BE2C (cell line): Measurements from ENCODE around the gene TRMT61A.

Experiments used
- DNase-seq: peaks from one replicate; pipeline ENCODE4 v3.0.0-alpha.2; 2020
- H3K27me3 ChIP-seq: fragments of 250-450 bp; sonication (Bioruptor Pico); 2 replicates; pipeline ENCODE4 v1.5.1; 2020; ENCODE audit warnings: mild to moderate bottlenecking
- H3K36me3 ChIP-seq: fragments of 250-450 bp; sonication (Bioruptor Pico); 2 replicates; pipeline ENCODE4 v1.5.1; 2020; ENCODE audit warnings: mild to moderate bottlenecking
- H3K4me1 ChIP-seq: fragments of 250-450 bp; sonication (Bioruptor Pico); 2 replicates; pipeline ENCODE4 v1.5.1; 2020
- H3K4me3 ChIP-seq: 2 replicates; pipeline ENCODE4 v1.5.1; 2011; ENCODE audit warnings: low read depth, low read length
- H3K9me3 ChIP-seq: fragments of 250-450 bp; sonication (Bioruptor Pico); 2 replicates; pipeline ENCODE4 v1.5.1; 2020
- CTCF ChIP-seq: IDR thresholded peaks from 2 replicates; pipeline ENCODE4 v1.5.1; 2012; ENCODE audit warnings: mild to moderate bottlenecking, low read depth, low read length

TRMT61A gene

DNA sequence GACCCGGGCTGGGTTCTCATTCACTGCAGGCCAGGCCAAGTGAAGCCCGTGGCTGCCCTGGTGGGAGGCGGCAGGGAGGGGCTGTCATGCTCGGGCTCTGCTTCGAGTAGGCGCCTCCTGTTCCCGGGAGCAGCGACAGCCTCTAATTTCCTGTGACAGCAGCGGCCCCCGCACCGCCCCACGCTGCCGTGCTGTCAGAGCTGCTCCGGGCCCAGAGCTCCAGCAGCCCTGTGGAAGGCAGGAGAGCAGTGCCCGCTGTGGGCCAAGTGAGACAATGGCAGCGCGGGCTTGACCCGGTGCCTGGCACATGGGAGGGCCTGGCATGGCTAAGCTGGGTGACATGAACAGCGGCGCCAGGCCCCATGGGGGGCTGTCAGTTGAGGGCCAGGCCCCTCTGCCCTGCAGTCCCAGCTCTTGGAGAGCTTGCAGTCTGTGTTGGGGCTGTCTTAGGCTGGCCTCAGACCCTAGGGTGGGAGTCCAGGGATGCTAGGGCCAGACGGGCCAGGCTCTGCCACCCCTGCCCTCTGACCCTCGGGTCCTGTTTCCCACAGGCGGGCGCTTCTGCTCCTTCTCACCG lies 5.1 kb downstream of the TRMT61A start:
- peaks cover 7% of the 10 kb centered on the region for H3K4me1 ChIP-seq
- H3K27me3 ChIP-seq = no peaks in the 10 kb centered on the region
- DNase-seq = no peak
- no peaks in the 10 kb centered on the region for H3K9me3 ChIP-seq
- H3K36me3 ChIP-seq = peaks cover 55% of the 10 kb centered on the region
- H3K4me3 ChIP-seq = no peak overlapping the region
- TF ChIP-seq CTCF = no peak

DNA sequence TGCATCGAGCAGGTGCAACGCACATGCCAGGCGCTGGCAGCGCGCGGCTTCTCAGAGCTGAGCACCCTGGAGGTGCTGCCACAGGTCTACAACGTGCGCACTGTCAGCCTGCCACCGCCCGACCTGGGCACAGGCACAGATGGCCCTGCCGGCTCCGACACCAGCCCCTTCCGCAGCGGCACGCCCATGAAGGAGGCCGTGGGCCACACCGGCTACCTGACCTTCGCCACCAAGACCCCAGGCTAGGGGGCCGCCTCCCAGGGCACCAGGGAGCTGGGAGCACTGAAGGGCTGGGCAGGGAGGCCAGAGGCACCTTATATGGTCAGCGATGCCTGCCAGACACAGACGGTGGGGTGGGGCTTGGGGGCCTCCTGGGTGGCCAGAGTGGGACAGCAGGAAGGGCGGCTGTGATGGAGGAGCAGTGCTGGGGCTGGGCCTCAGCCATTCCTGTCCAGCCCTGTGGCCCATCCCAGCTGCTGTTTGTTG lies 5.6 kb downstream of the TRMT61A start:
- Histone ChIP-seq H3K27me3 (no peaks in the 10 kb centered on the region), H3K4me1 (peaks cover 7% of the 10 kb centered on the region), H3K36me3 (peaks cover 52% of the 10 kb centered on the region), H3K9me3 (no peaks in the 10 kb centered on the region), H3K4me3 (no peak overlapping the region)
- TF ChIP-seq CTCF = no peak
- no peak for DNase-seq

- H3K27me3 ChIP-seq = no peaks in the 10 kb centered on the region
- no peak for DNase-seq
- H3K9me3 ChIP-seq = no peaks in the 10 kb centered on the region
- H3K4me3 ChIP-seq = no peak overlapping the region
- peaks cover 7% of the 10 kb centered on the region for H3K4me1 ChIP-seq
- TF ChIP-seq CTCF = no peak
- H3K36me3 ChIP-seq = peaks cover 49% of the 10 kb centered on the region
Observed at GRCh38 chr14:103535081-103535890, 6.3 kb downstream of the TRMT61A start.

DNA sequence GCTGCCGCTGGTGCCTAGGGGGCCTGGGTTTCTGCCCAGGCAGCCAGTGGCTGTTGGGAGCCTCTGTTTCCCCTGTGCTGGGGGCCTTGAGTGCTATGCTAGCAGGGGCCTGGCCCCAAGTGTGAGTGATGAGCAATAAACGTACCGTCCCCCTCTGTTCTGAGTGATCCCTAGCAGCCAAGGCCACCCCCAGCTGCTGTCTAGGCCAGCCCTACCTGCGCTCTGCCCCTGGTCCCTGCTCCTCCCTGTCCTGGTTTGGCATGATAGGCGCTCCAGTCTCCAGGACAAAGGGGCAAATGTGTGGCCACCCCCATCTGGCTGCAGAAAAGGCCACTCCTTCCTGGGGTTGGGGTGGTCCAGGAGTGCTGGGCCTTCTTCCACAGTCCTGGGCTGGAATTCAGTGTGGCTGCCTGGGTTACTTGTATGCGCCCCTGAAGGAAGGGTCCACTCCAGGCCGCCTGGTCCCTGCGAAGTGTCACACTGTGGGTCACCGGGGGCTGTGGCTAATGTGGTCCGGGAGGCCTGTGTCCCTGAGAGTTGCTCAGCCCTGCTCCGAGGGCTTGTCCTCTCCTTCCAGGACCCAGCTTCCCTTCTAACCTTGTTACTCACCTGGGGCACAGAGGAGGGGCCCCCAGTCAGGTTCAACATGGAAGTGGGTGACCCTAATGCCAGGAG lies 7.0 kb downstream of the TRMT61A start:
- Histone ChIP-seq H3K4me3 (no peak overlapping the region), H3K27me3 (no peaks in the 10 kb centered on the region), H3K4me1 (peaks cover 7% of the 10 kb centered on the region), H3K9me3 (no peaks in the 10 kb centered on the region), H3K36me3 (peaks cover 42% of the 10 kb centered on the region)
- DNase-seq = no peak
- TF ChIP-seq CTCF = no peak

- H3K9me3 ChIP-seq = no peaks in the 10 kb centered on the region
- H3K36me3 ChIP-seq = peaks cover 41% of the 10 kb centered on the region
- H3K4me1 ChIP-seq = peaks cover 7% of the 10 kb centered on the region
- DNase-seq = no peak
- no peaks in the 10 kb centered on the region for H3K27me3 ChIP-seq
- no peak for TF ChIP-seq CTCF
- no peak overlapping the region for H3K4me3 ChIP-seq
Observed at GRCh38 chr14:103536693-103537092, 7.7 kb downstream of the TRMT61A start.
